Measurements from ENCODE around the gene SERINC4.
"Not testable (repeated sequence)": the region's sequence is repeated elsewhere in the genome, so short reads cannot be mapped to it uniquely, and the experiment has no call there.

SERINC4 gene

GRCh38 chr15:43826508-43827341 is 26.7 kb upstream of the SERINC4 start, which contains the start of gene WDR76:
WDR76 (plus strand) TSS chr15:43827002; CDS start chr15:43827033, 31 bp downstream.
- no peak for TF ChIP-seq Cebpa-rat (IDR thresholded peaks at IDR 0.05)
- H4K20me1 ChIP-seq: peaks cover 0 to 20% (median 0%) of the 10 kb centered on the region in 11 experiments; a peak in 8 of 22 replicates
- H3K27me3 ChIP-seq: no peaks in the 10 kb centered on the region
- peak within 1 kb of the TSS; percentile 62 to 78 (median 70) for H3K4me3 ChIP-seq
- peak within 1 kb of the TSS; percentile 23 to 93 (median 85); a peak in 20 of 22 replicates for H3K27ac ChIP-seq
- H3K9me3 ChIP-seq (replicated peaks in 1 of 11): peaks cover 0 to 8% (median 0%) of the 10 kb centered on the region in 11 experiments; a peak in 5 of 22 replicates
- peak within 1 kb of the TSS; percentile 71 to 89 (median 86) for H3K9ac ChIP-seq
- H3K4me1 ChIP-seq: peaks cover 60 to 88% (median 72%) of the 10 kb centered on the region in 10 experiments
- H3K4me2 ChIP-seq: peak within 1 kb of the TSS; percentile 81 to 100 (median 88)
- peaks cover 0 to 35% (median 17%) of the 10 kb centered on the region in 11 experiments; a peak in 11 of 22 replicates for H3K36me3 ChIP-seq

- no peaks in the 10 kb centered on the region for H3K27me3 ChIP-seq
- H3K4me3 ChIP-seq: peak overlapping the region; percentile 62 to 78 (median 70)
- peaks cover 64 to 84% (median 71%) of the 10 kb centered on the region in 10 experiments for H3K4me1 ChIP-seq
- H3K4me2 ChIP-seq: peak overlapping the region; percentile 81 to 100 (median 88)
- H3K27ac ChIP-seq: peak overlapping the region in 9 of 11 experiments; percentile 69 to 93 (median 87); a peak in 19 of 22 replicates
- peaks cover 0 to 18% (median 0%) of the 10 kb centered on the region in 11 experiments; a peak in 8 of 22 replicates for H4K20me1 ChIP-seq
- H3K36me3 ChIP-seq: peaks cover 0 to 30% (median 13%) of the 10 kb centered on the region in 11 experiments; a peak in 12 of 22 replicates
- TF ChIP-seq Cebpa-rat (IDR thresholded peaks at IDR 0.05): no peak
- peaks cover 0 to 8% (median 0%) of the 10 kb centered on the region in 11 experiments; a peak in 5 of 22 replicates for H3K9me3 ChIP-seq (replicated peaks in 1 of 11)
- H3K9ac ChIP-seq: peak overlapping the region; percentile 71 to 89 (median 86); a peak in 21 of 22 replicates
Observed at GRCh38 chr15:43826029-43826507, 26.0 kb upstream of the SERINC4 start.

GRCh38 chr15:43825305-43825704 is 25.3 kb upstream of the SERINC4 start:
- not testable (repeated sequence) for H3K27me3 ChIP-seq; H3K9me3 ChIP-seq (replicated peaks in 1 of 11)
- Histone ChIP-seq H3K36me3 (peaks cover 7 to 30% (median 16%) of the 10 kb centered on the region in 11 experiments; a peak in 17 of 22 replicates), H3K4me3 (peak overlapping the region in 1 of 10 experiments; percentile 92; a peak in 1 of 20 replicates), H4K20me1 (peaks cover 0 to 15% (median 6%) of the 10 kb centered on the region in 11 experiments; a peak in 11 of 22 replicates), H3K4me1 (peaks cover 58 to 78% (median 70%) of the 10 kb centered on the region in 10 experiments), H3K4me2 (peak overlapping the region in 7 of 11 experiments; percentile 14 to 88 (median 55); a peak in 10 of 22 replicates), H3K27ac (peak overlapping the region in 7 of 11 experiments; percentile 86 to 94 (median 90); a peak in 12 of 22 replicates), H3K9ac (peak overlapping the region in 3 of 11 experiments; percentile 91 to 95 (median 95); a peak in 3 of 22 replicates)

GRCh38 chr15:43824302-43825246 is 24.6 kb upstream of the SERINC4 start, which contains the start of gene MFAP1:
MFAP1 (minus strand) TSS chr15:43824690; CDS start chr15:43824569, 121 bp downstream.
- Histone ChIP-seq H3K27me3 (no peaks in the 10 kb centered on the region), H4K20me1 (peaks cover 0 to 20% (median 11%) of the 10 kb centered on the region in 11 experiments; a peak in 13 of 22 replicates), H3K4me2 (peak within 1 kb of the TSS; percentile 80 to 98 (median 92)), H3K4me1 (peaks cover 51 to 74% (median 65%) of the 10 kb centered on the region in 10 experiments), H3K27ac (peak within 1 kb of the TSS; percentile 79 to 96 (median 91)), H3K9ac (peak within 1 kb of the TSS; percentile 87 to 98 (median 95)), H3K36me3 (peaks cover 7 to 30% (median 20%) of the 10 kb centered on the region in 11 experiments; a peak in 18 of 22 replicates), H3K4me3 (peak within 1 kb of the TSS; percentile 74 to 98 (median 92)), H3K9me3 (replicated peaks in 1 of 11) (peaks cover 0 to 8% (median 0%) of the 10 kb centered on the region in 11 experiments; a peak in 5 of 22 replicates)
- no peak for TF ChIP-seq Cebpa-rat (IDR thresholded peaks at IDR 0.05)

- Histone ChIP-seq H3K4me1 (peaks cover 38 to 63% (median 49%) of the 10 kb centered on the region in 10 experiments), H3K27ac (no peak overlapping the region), H3K9ac (0 out of 22 replicates have a peak overlapping the region, but pooled peaks of 2 of the 11 experiments have one; percentile 23 to 34), H3K36me3 (peaks cover 30 to 46% (median 43%) of the 10 kb centered on the region in 11 experiments), H3K4me2 (peak overlapping the region in 8 of 11 experiments; percentile 80 to 98 (median 92); a peak in 8 of 22 replicates), H4K20me1 (peaks cover 2 to 43% (median 32%) of the 10 kb centered on the region in 11 experiments; a peak in 14 of 22 replicates), H3K9me3 (replicated peaks in 1 of 11) (peaks cover 0 to 8% (median 0%) of the 10 kb centered on the region in 11 experiments; a peak in 5 of 22 replicates), H3K27me3 (no peaks in the 10 kb centered on the region), H3K4me3 (no peak overlapping the region; a peak in 1 of 20 replicates)
- no peak for TF ChIP-seq Cebpa-rat (IDR thresholded peaks at IDR 0.05)
Observed at GRCh38 chr15:43821505-43821904, 21.5 kb upstream of the SERINC4 start.

GRCh38 chr15:43815064-43815463 is 15.0 kb upstream of the SERINC4 start:
- Histone ChIP-seq H3K4me1 (peaks cover 0 to 23% (median 12%) of the 10 kb centered on the region in 10 experiments; a peak in 16 of 20 replicates), H4K20me1 (peaks cover 2 to 35% (median 20%) of the 10 kb centered on the region in 11 experiments; a peak in 14 of 22 replicates), H3K36me3 (peaks cover 84 to 100% (median 95%) of the 10 kb centered on the region in 11 experiments)

GRCh38 chr15:43808960-43809678 is 9.1 kb upstream of the SERINC4 start:
- Histone ChIP-seq H3K9me3 (replicated peaks in 1 of 11) (no peaks in the 10 kb centered on the region), H3K27me3 (no peaks in the 10 kb centered on the region), H4K20me1 (peaks cover 0 to 12% (median 0%) of the 10 kb centered on the region in 11 experiments; a peak in 5 of 22 replicates), H3K9ac (no peak overlapping the region), H3K36me3 (peaks cover 94 to 100% (median 99%) of the 10 kb centered on the region in 11 experiments), H3K4me1 (peaks cover 0 to 23% (median 4%) of the 10 kb centered on the region in 10 experiments; a peak in 9 of 20 replicates), H3K27ac (peak overlapping the region in 1 of 11 experiments; percentile 10; a peak in 1 of 22 replicates), H3K4me3 (no peak overlapping the region), H3K4me2 (peak overlapping the region in 4 of 11 experiments; percentile 3 to 71 (median 32); a peak in 4 of 22 replicates)
- no peak for TF ChIP-seq Cebpa-rat (IDR thresholded peaks at IDR 0.05)

More at GRCh38 chr15:43815064-43815463, 15.0 kb upstream of the SERINC4 start:
- not testable (repeated sequence) for H3K4me3 ChIP-seq; H3K9me3 ChIP-seq (replicated peaks in 1 of 11); H3K27ac ChIP-seq; H3K27me3 ChIP-seq; H3K4me2 ChIP-seq; H3K9ac ChIP-seq
